Suprapubic skin (tissue), 4 donors: ENCODE data around the gene ST6GALNAC6.

ENCODE experiments used
- EP300 ChIP-seq: sonication (generic); formaldehyde crosslinking; IDR thresholded peaks from one replicate; pipeline ENCODE4 v1.6.1; 2017; ENCODE audit warnings: antibody characterized with exemption
- POLR2A ChIP-seq, 2 donors: fragments of 450-650 bp; IDR thresholded peaks; one replicate each; pipeline ENCODE4 v1.6.1; 2017; ENCODE audit warnings: antibody characterized with exemption in 2 of 2, mild to moderate bottlenecking in 2 of 2, moderate library complexity in 2 of 2
- POLR2AphosphoS5 ChIP-seq, 3 donors: sonication (generic); formaldehyde crosslinking; IDR thresholded peaks; one replicate each; pipeline ENCODE4 v1.6.1; 2017; ENCODE audit warnings: antibody characterized with exemption in 3 of 3
- TF ChIP-seq, protein P1 (sequence below), 2 donors: fragments of 200-600 bp in 1 of 2; fragments of 450-650 bp in 1 of 2; sonication (generic) in 1 of 2; IDR thresholded peaks; one replicate each; pipeline ENCODE4 v1.5.1; 2016 to 2019; ENCODE audit warnings: antibody characterized with exemption in 2 of 2, mild to moderate bottlenecking in 1 of 2, moderate library complexity in 1 of 2

DNA sequence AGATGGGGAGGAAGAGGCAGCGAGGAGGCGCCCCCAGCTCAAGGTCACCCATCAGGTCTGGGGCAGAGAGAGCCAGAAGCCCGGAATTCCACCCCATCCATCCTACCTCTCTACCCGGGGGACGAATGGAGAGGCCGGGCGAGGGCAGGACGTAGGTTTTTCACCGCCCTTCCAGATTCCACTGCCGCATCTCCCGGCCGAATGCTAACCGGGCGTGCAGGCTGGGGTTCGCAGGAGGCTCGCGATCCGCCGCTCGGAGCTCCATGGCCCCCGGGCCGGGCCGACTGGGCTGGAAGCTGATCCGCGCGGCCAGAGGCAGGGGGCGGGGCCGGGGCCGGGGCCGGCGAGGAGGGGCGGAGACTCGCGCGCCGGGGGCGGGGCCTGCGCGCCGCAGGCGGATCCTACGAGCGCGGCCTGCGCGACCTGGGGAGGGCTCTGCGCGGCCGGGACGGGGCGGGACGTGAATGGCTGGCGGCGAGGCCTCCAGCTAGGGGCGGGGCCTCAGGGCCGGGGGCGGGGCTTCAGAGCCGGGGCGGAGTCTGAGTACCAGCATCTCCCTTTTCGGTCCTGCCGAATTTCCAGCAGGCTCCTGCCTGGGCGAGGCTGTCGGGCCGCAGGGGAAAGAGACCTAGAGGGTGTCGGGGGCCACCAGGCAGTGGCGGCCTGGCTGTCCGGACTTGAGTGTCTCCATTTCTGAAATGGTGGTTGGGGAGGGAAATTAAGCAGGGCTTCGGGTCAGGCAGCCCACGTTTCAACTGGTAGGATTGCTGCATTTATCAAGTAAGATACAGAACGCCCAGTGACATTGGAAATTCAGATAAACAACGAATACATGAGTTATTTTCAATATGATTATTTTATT is 17.5 kb upstream of the ST6GALNAC6 start, which contains the start of gene ST6GALNAC4:
- TF ChIP-seq, protein P1, sequence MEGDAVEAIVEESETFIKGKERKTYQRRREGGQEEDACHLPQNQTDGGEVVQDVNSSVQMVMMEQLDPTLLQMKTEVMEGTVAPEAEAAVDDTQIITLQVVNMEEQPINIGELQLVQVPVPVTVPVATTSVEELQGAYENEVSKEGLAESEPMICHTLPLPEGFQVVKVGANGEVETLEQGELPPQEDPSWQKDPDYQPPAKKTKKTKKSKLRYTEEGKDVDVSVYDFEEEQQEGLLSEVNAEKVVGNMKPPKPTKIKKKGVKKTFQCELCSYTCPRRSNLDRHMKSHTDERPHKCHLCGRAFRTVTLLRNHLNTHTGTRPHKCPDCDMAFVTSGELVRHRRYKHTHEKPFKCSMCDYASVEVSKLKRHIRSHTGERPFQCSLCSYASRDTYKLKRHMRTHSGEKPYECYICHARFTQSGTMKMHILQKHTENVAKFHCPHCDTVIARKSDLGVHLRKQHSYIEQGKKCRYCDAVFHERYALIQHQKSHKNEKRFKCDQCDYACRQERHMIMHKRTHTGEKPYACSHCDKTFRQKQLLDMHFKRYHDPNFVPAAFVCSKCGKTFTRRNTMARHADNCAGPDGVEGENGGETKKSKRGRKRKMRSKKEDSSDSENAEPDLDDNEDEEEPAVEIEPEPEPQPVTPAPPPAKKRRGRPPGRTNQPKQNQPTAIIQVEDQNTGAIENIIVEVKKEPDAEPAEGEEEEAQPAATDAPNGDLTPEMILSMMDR (IDR thresholded peaks at IDR 0.05): no peak
- no peak for TF ChIP-seq POLR2AphosphoS5 (IDR thresholded peaks at IDR 0.05)
- TF ChIP-seq EP300: no peak
- no peak for TF ChIP-seq POLR2A (IDR thresholded peaks at IDR 0.05)
